NCI-H524 (cell line): ENCODE data around the gene ANO1.

Experiments used
- DNase-seq, 2 experiments: peaks; one replicate each; lab custom pipeline; 2025; lab: John Stamatoyannopoulos, UW

Gene ANO1

GRCh38 chr11:70095541-70096252, 17.6 kb downstream of the ANO1 start:
- DNase-seq, result no peak

- DNase-seq, result no peak
Observed at GRCh38 chr11:70097783-70098563, 19.9 kb downstream of the ANO1 start.

- DNase-seq, result no peak
Observed at GRCh38 chr11:70098936-70099335, 20.8 kb downstream of the ANO1 start.

- no peak for DNase-seq
Observed at GRCh38 chr11:70099578-70100279, 21.6 kb downstream of the ANO1 start.

- DNase-seq, result no peak
Observed at GRCh38 chr11:70100280-70100603, 22.1 kb downstream of the ANO1 start.

GRCh38 chr11:70100791-70101190, 22.7 kb downstream of the ANO1 start:
- DNase-seq, result no peak

GRCh38 chr11:70103256-70103975, 25.3 kb downstream of the ANO1 start:
- no peak for DNase-seq

- no peak for DNase-seq
Observed at GRCh38 chr11:70104419-70104818, 26.3 kb downstream of the ANO1 start.

- no peak for DNase-seq
Observed at GRCh38 chr11:70104961-70105360, 26.8 kb downstream of the ANO1 start.

- DNase-seq, result no peak
Observed at GRCh38 chr11:70105369-70105754, 27.2 kb downstream of the ANO1 start.

GRCh38 chr11:70105755-70106571, 27.8 kb downstream of the ANO1 start:
- DNase-seq, result no peak

- DNase-seq, result no peak
Observed at GRCh38 chr11:70106757-70107156, 28.6 kb downstream of the ANO1 start.

- DNase-seq, result no peak
Observed at GRCh38 chr11:70107191-70107590, 29.1 kb downstream of the ANO1 start.

- no peak for DNase-seq
Observed at GRCh38 chr11:70107756-70108155, 29.6 kb downstream of the ANO1 start.

GRCh38 chr11:70108250-70108649, 30.1 kb downstream of the ANO1 start:
- DNase-seq, result no peak

- no peak for DNase-seq
Observed at GRCh38 chr11:70109006-70109405, 30.9 kb downstream of the ANO1 start.

GRCh38 chr11:70109903-70110302, 31.8 kb downstream of the ANO1 start:
- DNase-seq, result no peak

- DNase-seq, result no peak
Observed at GRCh38 chr11:70110538-70111055, 32.5 kb downstream of the ANO1 start.

- no peak for DNase-seq
Observed at GRCh38 chr11:70111269-70112016, 33.3 kb downstream of the ANO1 start.

GRCh38 chr11:70112017-70112434, 33.9 kb downstream of the ANO1 start:
- no peak for DNase-seq

GRCh38 chr11:70113801-70114200, 35.7 kb downstream of the ANO1 start:
- DNase-seq, result no peak
